OCI-LY1 (cell line): ENCODE data around the gene KDM4B.

Experiments used
- EZH2 ChIP-seq: fragments of 200-600 bp; sonication (generic), shearing (Covaris generic); IDR thresholded peaks from 2 replicates; pipeline ENCODE4 v1.8.0; 2017; ENCODE audit warnings: borderline replicate concordance, mixed run types, mild to moderate bottlenecking, antibody characterized with exemption, low read length, moderate library complexity, mixed read lengths
- TF ChIP-seq, protein P1 (sequence below): fragments of 200-600 bp; sonication (generic), shearing (Covaris generic); IDR thresholded peaks from 2 replicates; pipeline ENCODE4 v1.5.1; 2017; ENCODE audit warnings: mild to moderate bottlenecking, antibody characterized with exemption, low read length, moderate library complexity, mixed read lengths

DNA sequence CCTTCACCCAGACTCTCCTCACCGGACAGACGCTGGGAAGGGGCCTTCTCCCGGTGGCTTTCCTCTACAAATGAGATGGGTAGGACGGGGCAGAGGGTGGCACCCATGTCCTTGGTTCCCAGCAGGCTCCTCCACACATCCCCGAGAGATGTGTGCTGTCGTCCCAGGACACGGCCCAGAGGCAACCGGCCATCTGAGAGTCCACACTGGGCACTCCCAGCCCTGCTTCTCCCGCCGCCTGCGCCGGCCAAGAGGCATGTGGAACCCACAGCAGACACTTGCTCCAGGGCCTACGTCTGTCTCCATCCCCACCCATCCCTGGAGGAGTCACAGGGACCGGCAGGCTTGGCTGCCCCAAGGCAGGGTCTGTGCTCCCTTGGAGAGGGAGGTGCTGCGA lies 179.9 kb downstream of the KDM4B start:
- TF ChIP-seq, protein P1, sequence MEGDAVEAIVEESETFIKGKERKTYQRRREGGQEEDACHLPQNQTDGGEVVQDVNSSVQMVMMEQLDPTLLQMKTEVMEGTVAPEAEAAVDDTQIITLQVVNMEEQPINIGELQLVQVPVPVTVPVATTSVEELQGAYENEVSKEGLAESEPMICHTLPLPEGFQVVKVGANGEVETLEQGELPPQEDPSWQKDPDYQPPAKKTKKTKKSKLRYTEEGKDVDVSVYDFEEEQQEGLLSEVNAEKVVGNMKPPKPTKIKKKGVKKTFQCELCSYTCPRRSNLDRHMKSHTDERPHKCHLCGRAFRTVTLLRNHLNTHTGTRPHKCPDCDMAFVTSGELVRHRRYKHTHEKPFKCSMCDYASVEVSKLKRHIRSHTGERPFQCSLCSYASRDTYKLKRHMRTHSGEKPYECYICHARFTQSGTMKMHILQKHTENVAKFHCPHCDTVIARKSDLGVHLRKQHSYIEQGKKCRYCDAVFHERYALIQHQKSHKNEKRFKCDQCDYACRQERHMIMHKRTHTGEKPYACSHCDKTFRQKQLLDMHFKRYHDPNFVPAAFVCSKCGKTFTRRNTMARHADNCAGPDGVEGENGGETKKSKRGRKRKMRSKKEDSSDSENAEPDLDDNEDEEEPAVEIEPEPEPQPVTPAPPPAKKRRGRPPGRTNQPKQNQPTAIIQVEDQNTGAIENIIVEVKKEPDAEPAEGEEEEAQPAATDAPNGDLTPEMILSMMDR = no peak
- TF ChIP-seq EZH2 = no peak
